GM12875 (cell line): ENCODE results near the gene ATP8B1.

ENCODE experiments used
- H3K4me3 ChIP-seq: one replicate; pipeline ENCODE4 v1.5.1; 2011; ENCODE audit warnings: low read depth, low read length, control low read depth
- TF ChIP-seq, protein P1 (sequence below): IDR thresholded peaks from 2 replicates; pipeline ENCODE4 v1.5.1; 2011; ENCODE audit warnings: low read depth, mild to moderate bottlenecking, control low read depth, inconsistent platforms, low read length, moderate library complexity, borderline replicate concordance; ENCODE audit not compliant: insufficient read depth

ATP8B1 gene

GRCh38 chr18:57631697-57632096, 171.4 kb downstream of the ATP8B1 start:
- H3K4me3 ChIP-seq = no peak overlapping the region
- TF ChIP-seq, protein P1, sequence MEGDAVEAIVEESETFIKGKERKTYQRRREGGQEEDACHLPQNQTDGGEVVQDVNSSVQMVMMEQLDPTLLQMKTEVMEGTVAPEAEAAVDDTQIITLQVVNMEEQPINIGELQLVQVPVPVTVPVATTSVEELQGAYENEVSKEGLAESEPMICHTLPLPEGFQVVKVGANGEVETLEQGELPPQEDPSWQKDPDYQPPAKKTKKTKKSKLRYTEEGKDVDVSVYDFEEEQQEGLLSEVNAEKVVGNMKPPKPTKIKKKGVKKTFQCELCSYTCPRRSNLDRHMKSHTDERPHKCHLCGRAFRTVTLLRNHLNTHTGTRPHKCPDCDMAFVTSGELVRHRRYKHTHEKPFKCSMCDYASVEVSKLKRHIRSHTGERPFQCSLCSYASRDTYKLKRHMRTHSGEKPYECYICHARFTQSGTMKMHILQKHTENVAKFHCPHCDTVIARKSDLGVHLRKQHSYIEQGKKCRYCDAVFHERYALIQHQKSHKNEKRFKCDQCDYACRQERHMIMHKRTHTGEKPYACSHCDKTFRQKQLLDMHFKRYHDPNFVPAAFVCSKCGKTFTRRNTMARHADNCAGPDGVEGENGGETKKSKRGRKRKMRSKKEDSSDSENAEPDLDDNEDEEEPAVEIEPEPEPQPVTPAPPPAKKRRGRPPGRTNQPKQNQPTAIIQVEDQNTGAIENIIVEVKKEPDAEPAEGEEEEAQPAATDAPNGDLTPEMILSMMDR = no peak

GRCh38 chr18:57630754-57631595, 172.1 kb downstream of the ATP8B1 start:
- H3K4me3 ChIP-seq = peak overlapping the region; percentile 55
- TF ChIP-seq, protein P1 = no peak

GRCh38 chr18:57630002-57630753, 172.9 kb downstream of the ATP8B1 start:
- H3K4me3 ChIP-seq = peak overlapping the region; percentile 55
- TF ChIP-seq, protein P1 = peak; percentile 71

- TF ChIP-seq, protein P1 = no peak
- H3K4me3 ChIP-seq = no peak overlapping the region
Measured at GRCh38 chr18:57629422-57629821, 173.7 kb downstream of the ATP8B1 start.

- no peak overlapping the region for H3K4me3 ChIP-seq
- TF ChIP-seq, protein P1 = no peak
Measured at GRCh38 chr18:57627488-57627887, 175.6 kb downstream of the ATP8B1 start.

- TF ChIP-seq, protein P1 = no peak
- H3K4me3 ChIP-seq = no peak overlapping the region
Measured at GRCh38 chr18:57624988-57625387, 178.1 kb downstream of the ATP8B1 start.
